Left ventricle myocardium inferior (tissue), 1 donor: ENCODE data around the gene SND1. TPM values are rescaled to one million over a fixed set of nuclear protein-coding genes. Genes with fewer than 3 reads are reported as not detected.
A peak's percentile ranks its signal among the peaks of the same experiment; 100 is the strongest.

Source experiments
- DNase-seq: peaks from one replicate; pipeline ENCODE4 v3.0.0-alpha.2; 2020
- H3K27ac ChIP-seq: fragments of 200-600 bp; replicated peaks from 2 replicates; pipeline ENCODE4 v1.8.0; 2021
- H3K27me3 ChIP-seq: fragments of 200-600 bp; 2 replicates; pipeline ENCODE4 v1.8.0; 2021; ENCODE audit warnings: low read depth
- H3K36me3 ChIP-seq: fragments of 200-600 bp; 2 replicates; pipeline ENCODE4 v1.8.0; 2021
- H3K4me1 ChIP-seq: fragments of 200-600 bp; 2 replicates; pipeline ENCODE4 v1.8.0; 2021
- H3K4me3 ChIP-seq: fragments of 200-600 bp; 2 replicates; pipeline ENCODE4 v1.8.0; 2021; ENCODE audit warnings: mild to moderate bottlenecking, moderate library complexity
- H3K9me3 ChIP-seq: fragments of 200-600 bp; replicated peaks from 2 replicates; pipeline ENCODE4 v1.8.0; 2021
- CTCF ChIP-seq: fragments of 200-600 bp; IDR thresholded peaks from 2 replicates; pipeline ENCODE4 v1.8.0; 2021; ENCODE audit warnings: antibody characterized with exemption, mild to moderate bottlenecking, borderline replicate concordance
- intact Hi-C: fragments of 100-400 bp; cut with micrococcal nuclease; formaldehyde crosslinking; loops from one replicate; pipeline ENCODE4 v1.11.0; 2022
- total RNA-seq: library from RNA; stranded (reverse); fragmentation: NEBNext Ultra II Directional; extraction: Animal tissue kit (Norgen Biotek cat#: 25700); gene quantifications from one replicate; pipeline ENCODE4 v1.2.1, GENCODE V29; 2021
- donor health status: DM: no; HTN: yes; CAD: no; lungs with severe emphysema.

Gene SND1
- total RNA-seq, 1 donor from 2014 or later: 71.6 TPM

GRCh38 chr7:127628445-127628844, 23.5 kb upstream of the SND1 start:
- Histone ChIP-seq H3K36me3 (no peaks in the 10 kb centered on the region), H3K4me1 (no peaks in the 10 kb centered on the region), H3K27me3 (peaks cover 39% of the 10 kb centered on the region), H3K9me3 (no peaks in the 10 kb centered on the region), H3K27ac (no peak overlapping the region), H3K4me3 (no peak overlapping the region)
- TF ChIP-seq CTCF: no peak
- intact Hi-C loops: no loop called here
- no peak for DNase-seq

GRCh38 chr7:127629268-127629854, 22.6 kb upstream of the SND1 start:
- no peaks in the 10 kb centered on the region for H3K36me3 ChIP-seq
- no peaks in the 10 kb centered on the region for H3K4me1 ChIP-seq
- TF ChIP-seq CTCF: peak; percentile 41
- H3K9me3 ChIP-seq: no peaks in the 10 kb centered on the region
- intact Hi-C loops: no loop called here
- H3K4me3 ChIP-seq: no peak overlapping the region
- peaks cover 37% of the 10 kb centered on the region for H3K27me3 ChIP-seq
- no peak for DNase-seq
- no peak overlapping the region for H3K27ac ChIP-seq

GRCh38 chr7:127632276-127632910, 19.6 kb upstream of the SND1 start:
- no peak for DNase-seq
- Histone ChIP-seq H3K27me3 (peaks cover 61% of the 10 kb centered on the region), H3K27ac (no peak overlapping the region), H3K4me1 (no peaks in the 10 kb centered on the region), H3K9me3 (no peaks in the 10 kb centered on the region), H3K36me3 (no peaks in the 10 kb centered on the region), H3K4me3 (no peak overlapping the region)
- TF ChIP-seq CTCF: no peak
- intact Hi-C loops: no loop called here

GRCh38 chr7:127635659-127636285, 16.2 kb upstream of the SND1 start:
- Histone ChIP-seq H3K27ac (no peak overlapping the region), H3K27me3 (peaks cover 69% of the 10 kb centered on the region), H3K36me3 (no peaks in the 10 kb centered on the region), H3K4me1 (no peaks in the 10 kb centered on the region), H3K4me3 (no peak overlapping the region), H3K9me3 (no peaks in the 10 kb centered on the region)
- TF ChIP-seq CTCF: no peak
- intact Hi-C loops: no loop called here
- no peak for DNase-seq

- no peak overlapping the region for H3K27ac ChIP-seq
- intact Hi-C loops: no loop called here
- TF ChIP-seq CTCF: no peak
Observed at GRCh38 chr7:127638197-127638596, 13.8 kb upstream of the SND1 start.

More at GRCh38 chr7:127638197-127638596, 13.8 kb upstream of the SND1 start:
- H3K9me3 ChIP-seq: no peaks in the 10 kb centered on the region
- no peaks in the 10 kb centered on the region for H3K4me1 ChIP-seq
- DNase-seq: no peak
- H3K36me3 ChIP-seq: no peaks in the 10 kb centered on the region
- H3K27me3 ChIP-seq: peaks cover 49% of the 10 kb centered on the region
- no peak overlapping the region for H3K4me3 ChIP-seq
